G401.6 (cell line): ENCODE measurements around the gene APOA5.
"Not testable (repeated sequence)": the region's sequence is repeated elsewhere in the genome, so short reads cannot be mapped to it uniquely, and the experiment has no call there.

Experiments used
- FAIRE-seq: peaks from 2 replicates; lab custom pipeline; 2012; peaks lifted over from hg19 to GRCh38; lab: Jason Lieb, UNC

APOA5 gene

DNA sequence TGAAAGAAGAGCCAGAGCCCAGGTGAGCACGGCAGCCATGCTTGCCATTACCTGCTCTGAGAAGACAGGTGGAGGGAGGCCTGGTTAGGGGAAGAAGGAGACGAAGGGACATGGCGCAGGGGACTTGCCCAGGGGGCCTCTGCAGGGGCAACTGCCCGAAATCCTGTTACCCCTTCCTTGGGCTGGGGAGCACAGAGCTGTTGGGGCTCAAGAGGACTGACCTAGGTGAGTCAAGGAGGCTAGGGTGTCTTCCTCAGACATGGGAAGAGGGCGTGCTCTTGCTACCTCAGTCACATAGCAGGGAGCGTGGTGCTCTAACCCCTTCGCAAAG lies at the start of gene APOA5:
Gene APOA5, minus strand, starts transcription at position 67 of the 331 bp plus-strand sequence. Its CDS starts 19 bp downstream, at position 48.
- FAIRE-seq = no peak

DNA sequence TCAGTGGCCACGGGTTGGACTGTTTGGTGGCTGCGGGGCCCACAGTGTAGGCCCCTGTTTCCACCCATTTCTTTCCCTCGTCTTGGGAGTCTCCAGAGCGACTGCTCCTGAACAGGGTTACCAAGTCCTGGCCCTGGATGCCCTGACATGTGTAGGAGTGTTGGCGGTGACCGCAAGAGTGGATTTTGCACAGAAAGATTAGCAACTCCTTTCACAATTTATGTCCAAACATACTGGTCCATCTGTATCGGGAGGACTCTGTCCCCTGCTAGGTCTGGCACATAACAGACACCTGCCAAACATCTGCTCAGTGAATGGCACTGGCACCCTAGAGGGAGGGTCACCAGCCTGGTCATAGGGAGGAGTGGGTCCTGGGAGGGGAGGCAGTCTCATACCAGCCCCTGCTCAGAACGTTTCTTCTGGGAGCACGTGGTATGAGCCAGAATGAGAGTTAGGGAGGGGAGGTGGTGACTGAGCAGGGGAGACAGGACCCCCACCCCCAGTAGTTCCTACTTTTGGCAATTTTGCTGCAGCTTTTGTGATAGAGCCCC lies 49.1 kb upstream of the APOA5 start:
- FAIRE-seq = no peak

DNA sequence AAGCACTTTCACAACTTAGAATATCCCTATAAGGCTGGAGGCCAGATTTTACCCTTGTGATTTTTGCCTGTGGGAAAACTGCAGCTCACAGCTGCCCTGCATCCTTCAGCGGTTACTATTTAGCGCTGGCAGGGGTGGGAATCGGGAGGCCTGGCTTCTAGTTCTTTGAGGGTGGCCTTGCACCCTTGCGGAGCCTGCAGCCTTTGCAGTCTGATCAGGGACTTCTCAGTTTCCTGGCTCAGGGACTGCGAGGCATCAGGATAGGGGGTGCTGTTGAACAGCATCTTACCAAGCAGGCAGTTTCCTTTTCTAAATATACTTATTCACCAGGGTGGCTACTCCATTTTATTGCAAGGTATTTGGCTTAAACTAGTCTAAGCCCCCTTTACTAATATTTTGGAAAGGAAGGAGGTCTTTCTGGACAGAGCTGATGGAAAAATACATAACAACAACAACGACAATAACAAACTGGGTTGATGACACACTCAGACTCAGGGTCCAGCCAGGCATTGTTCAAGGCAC lies 48.6 kb upstream of the APOA5 start:
- FAIRE-seq = no peak

- FAIRE-seq = no peak
Observed at GRCh38 chr11:116838321-116839084, 46.8 kb upstream of the APOA5 start.

- FAIRE-seq = no peak
Observed at GRCh38 chr11:116837231-116838091, 45.8 kb upstream of the APOA5 start, which contains the start of gene APOA1. TSS of gene APOA1 (minus strand) at chr11:116837622. CDS start at chr11:116837387, 235 bp downstream.

DNA sequence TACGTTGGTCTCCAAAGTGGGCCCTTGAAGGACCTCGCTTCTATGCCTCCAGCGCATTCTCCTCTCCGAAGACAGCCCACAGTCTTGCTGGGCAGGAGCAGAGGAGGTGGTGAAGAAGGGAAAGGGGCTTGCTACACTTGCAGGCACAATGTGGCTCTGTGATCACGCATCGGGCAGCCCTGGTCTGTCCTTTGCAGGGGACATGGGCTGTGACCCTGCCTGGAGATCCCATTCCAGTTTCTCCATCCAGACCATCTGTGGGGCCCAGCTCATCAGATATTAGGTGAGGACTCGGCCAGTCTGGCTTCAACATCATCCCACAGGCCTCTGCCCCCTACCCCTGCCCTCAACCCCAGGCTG lies 44.9 kb upstream of the APOA5 start:
- FAIRE-seq = no peak

GRCh38 chr11:116835791-116836631 lies 44.3 kb upstream of the APOA5 start:
- no peak for FAIRE-seq

GRCh38 chr11:116835042-116835772 lies 43.5 kb upstream of the APOA5 start:
- FAIRE-seq = no peak

GRCh38 chr11:116834535-116835041 lies 42.9 kb upstream of the APOA5 start:
- FAIRE-seq = not testable (repeated sequence)

DNA sequence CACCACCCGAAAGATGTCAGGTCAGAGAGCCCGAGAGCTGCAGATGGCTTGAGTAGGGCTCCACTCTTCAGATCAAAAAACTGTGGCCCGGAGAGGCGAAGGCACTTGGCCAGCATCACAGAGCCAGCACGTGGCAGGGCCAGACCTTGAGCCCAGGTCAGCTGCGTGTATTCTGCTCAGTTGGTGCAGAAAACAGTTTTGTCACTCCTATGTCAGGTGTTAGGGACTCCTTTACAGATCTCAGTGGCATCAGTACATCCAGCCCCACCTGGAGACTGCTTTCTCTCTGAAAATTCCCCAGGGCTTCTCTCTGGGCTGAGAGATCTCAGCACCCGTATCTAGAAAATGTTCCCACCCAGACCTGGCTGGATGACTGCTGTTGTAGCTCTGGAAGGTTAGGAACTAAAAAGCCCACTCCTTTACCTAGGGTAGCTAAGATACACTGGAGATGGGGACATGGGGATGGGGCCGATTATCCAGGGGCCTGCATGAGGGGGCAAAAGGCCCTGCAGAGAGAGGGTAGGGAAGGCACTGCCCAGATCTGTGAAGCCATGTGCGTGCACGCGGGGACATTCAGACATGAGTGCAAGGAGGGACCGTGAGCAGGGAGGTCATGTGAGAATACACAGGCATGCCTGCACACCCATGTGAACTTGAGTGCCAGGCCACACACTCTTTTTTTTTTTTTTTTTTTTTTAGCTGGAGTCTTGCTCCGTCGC lies 42.3 kb upstream of the APOA5 start:
- FAIRE-seq = no peak

DNA sequence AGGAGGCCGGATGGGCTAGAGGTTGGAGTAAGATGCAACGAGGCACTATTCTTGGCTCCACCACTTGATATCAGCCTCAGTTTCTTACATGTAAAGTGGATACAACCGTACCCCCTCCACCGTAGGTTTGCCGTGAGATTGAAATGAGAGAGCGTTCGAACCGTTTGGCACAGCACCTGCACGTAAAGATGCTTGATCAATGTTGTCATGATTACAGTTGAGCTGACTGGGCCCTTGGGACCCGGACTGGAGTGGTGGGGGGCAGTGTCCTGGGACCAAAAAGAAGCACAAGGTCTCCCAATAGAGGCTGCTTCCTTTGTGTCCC lies 41.8 kb upstream of the APOA5 start:
- no peak for FAIRE-seq

DNA sequence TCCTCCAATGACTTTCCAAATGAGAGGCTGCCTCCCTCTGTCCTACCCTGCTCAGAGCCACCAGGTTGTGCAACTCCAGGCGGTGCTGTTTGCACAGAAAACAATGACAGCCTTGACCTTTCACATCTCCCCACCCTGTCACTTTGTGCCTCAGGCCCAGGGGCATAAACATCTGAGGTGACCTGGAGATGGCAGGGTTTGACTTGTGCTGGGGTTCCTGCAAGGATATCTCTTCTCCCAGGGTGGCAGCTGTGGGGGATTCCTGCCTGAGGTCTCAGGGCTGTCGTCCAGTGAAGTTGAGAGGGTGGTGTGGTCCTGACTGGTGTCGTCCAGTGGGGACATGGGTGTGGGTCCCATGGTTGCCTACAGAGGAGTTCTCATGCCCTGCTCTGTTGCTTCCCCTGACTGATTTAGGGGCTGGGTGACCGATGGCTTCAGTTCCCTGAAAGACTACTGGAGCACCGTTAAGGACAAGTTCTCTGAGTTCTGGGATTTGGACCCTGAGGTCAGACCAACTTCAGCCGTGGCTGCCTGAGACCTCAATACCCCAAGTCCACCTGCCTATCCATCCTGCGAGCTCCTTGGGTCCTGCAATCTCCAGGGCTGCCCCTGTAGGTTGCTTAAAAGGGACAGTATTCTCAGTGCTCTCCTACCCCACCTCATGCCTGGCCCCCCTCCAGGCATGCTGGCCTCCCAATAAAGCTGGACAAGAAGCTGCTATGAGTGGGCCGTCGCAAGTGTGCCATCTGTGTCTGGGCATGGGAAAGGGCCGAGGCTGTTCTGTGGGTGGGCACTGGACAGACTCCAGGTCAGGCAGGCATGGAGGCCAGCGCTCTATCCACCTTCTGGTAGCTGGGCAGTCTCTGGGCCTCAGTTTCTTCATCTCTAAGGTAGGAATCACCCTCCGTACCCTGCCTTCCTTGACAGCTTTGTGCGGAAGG lies 40.9 kb upstream of the APOA5 start:
- no peak for FAIRE-seq

- FAIRE-seq = no peak
Observed at GRCh38 chr11:116831790-116832349, 40.2 kb upstream of the APOA5 start.

- FAIRE-seq = no peak
Observed at GRCh38 chr11:116830184-116830912, 38.7 kb upstream of the APOA5 start.

DNA sequence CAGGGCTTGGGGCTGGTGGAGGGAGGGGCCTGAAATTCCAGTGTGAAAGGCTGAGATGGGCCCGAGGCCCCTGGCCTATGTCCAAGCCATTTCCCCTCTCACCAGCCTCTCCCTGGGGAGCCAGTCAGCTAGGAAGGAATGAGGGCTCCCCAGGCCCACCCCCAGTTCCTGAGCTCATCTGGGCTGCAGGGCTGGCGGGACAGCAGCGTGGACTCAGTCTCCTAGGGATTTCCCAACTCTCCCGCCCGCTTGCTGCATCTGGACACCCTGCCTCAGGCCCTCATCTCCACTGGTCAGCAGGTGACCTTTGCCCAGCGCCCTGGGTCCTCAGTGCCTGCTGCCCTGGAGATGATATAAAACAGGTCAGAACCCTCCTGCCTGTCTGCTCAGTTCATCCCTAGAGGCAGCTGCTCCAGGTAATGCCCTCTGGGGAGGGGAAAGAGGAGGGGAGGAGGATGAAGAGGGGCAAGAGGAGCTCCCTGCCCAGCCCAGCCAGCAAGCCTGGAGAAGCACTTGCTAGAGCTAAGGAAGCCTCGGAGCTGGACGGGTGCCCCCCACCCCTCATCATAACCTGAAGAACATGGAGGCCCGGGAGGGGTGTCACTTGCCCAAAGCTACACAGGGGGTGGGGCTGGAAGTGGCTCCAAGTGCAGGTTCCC lies 38.0 kb upstream of the APOA5 start, which contains the start of gene APOC3:
Gene APOC3, plus strand, starts transcription at position 383 of the 659 bp plus-strand sequence. CDS start 676 bp downstream, outside the sequence.
- no peak for FAIRE-seq

DNA sequence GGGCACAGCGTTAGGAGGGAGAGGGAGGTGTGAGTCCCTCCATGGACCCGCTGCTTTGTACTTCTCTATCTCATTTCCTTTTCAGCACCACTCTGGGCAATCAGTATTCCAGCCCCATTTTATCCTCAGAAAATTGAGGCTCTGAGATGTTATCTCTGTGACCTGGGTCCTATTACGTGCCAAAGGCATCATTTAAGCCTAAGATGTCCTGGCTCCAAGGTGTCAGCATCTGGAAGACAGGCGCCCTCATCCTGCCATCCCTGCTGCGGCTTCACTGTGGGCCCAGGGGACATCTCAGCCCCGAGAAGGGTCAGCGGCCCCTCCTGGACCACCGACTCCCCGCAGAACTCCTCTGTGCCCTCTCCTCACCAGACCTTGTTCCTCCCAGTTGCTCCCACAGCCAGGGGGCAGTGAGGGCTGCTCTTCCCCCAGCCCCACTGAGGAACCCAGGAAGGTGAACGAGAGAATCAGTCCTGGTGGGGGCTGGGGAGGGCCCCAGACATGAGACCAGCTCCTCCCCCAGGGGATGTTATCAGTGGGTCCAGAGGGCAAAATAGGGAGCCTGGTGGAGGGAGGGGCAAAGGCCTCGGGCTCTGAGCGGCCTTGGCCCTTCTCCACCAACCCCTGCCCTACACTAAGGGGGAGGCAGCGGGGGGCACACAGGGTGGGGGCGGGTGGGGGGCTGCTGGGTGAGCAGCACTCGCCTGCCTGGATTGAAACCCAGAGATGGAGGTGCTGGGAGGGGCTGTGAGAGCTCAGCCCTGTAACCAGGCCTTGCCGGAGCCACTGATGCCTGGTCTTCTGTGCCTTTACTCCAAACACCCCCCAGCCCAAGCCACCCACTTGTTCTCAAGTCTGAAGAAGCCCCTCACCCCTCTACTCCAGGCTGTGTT lies 37.2 kb upstream of the APOA5 start:
- FAIRE-seq = no peak

DNA sequence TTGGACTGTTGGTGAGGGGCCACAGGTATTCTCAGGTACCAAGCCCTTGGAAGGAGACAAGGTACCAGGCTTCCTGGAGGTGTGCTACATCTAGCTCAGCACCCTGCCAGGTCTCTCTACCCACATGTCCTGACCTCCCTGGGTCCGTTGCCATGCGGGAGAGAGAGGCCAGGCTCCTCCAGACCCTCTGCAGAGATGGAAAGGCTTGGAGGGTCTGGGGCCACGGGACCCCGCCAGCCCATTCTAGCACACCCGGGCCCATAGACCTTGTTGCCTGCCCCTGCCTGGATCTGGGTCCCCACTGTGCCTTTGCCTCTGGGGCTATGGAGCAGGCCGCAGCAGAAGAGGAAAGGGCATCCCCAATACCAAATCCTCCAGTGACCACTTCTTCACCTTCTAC lies 35.8 kb upstream of the APOA5 start:
- no peak for FAIRE-seq
